HT1080 (cell line): ENCODE measurements around the gene SLC22A12. TPM values are rescaled to one million over a fixed set of nuclear protein-coding genes. Genes with fewer than 3 reads are reported as not detected.
A peak's percentile ranks its signal among the peaks of the same experiment; 100 is the strongest.
"Not testable (repeated sequence)": the region's sequence is repeated elsewhere in the genome, so short reads cannot be mapped to it uniquely, and the experiment has no call there.

ENCODE experiments used
- DNase-seq: peaks from one replicate; pipeline ENCODE4 v3.0.0-alpha.2; 2015; ENCODE audit warnings: low read depth
- polyA plus RNA-seq, 2 experiments: library from polyadenylated mRNA; depleted of rRNA; stranded (reverse); fragments of >200 nt; gene quantifications; 2 replicates each; pipeline ENCODE4 v1.2.3, GENCODE V29; 2015
- total RNA-seq: library from RNA; depleted of rRNA; stranded (reverse); fragments of >200 nt; shearing (Covaris generic); gene quantifications from 2 replicates; pipeline ENCODE4 v1.2.3, GENCODE V29; 2014; rRNA removed

Gene SLC22A12
- not detected in 2 replicates for total RNA-seq
- polyA plus RNA-seq (2015; cell fraction: cytosol; rRNA removed) = not detected in 2 replicates
- polyA plus RNA-seq (2015; cell fraction: nucleus; rRNA removed) = not detected in 2 replicates

DNA sequence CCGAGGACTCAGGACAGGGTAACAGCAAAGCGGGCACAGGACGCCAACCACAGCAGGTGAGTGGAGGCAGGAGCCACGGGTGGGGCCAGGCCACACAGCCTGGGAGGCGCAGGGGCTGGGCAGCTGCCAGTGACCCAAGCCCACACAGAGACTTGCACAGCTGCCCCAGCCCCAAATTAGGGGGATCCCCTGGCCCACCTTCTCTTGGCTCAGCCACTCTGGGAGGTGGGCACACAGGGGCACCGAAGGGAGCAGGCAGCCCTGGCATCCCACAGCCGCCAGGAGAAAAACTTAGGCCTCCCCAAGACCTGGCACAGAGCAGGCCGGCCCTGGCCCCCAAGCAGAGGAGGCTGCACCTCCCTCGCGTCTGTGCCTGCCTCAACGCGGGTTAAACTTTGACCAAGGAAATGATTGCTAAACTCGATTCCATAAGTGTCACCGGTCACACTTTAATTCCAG is at the start of gene SLC22A12:
Gene SLC22A12 (plus strand): TSS at position 458 of the 459 bp plus-strand sequence. CDS start 337 bp downstream, outside the sequence.
- no peak for DNase-seq

DNA sequence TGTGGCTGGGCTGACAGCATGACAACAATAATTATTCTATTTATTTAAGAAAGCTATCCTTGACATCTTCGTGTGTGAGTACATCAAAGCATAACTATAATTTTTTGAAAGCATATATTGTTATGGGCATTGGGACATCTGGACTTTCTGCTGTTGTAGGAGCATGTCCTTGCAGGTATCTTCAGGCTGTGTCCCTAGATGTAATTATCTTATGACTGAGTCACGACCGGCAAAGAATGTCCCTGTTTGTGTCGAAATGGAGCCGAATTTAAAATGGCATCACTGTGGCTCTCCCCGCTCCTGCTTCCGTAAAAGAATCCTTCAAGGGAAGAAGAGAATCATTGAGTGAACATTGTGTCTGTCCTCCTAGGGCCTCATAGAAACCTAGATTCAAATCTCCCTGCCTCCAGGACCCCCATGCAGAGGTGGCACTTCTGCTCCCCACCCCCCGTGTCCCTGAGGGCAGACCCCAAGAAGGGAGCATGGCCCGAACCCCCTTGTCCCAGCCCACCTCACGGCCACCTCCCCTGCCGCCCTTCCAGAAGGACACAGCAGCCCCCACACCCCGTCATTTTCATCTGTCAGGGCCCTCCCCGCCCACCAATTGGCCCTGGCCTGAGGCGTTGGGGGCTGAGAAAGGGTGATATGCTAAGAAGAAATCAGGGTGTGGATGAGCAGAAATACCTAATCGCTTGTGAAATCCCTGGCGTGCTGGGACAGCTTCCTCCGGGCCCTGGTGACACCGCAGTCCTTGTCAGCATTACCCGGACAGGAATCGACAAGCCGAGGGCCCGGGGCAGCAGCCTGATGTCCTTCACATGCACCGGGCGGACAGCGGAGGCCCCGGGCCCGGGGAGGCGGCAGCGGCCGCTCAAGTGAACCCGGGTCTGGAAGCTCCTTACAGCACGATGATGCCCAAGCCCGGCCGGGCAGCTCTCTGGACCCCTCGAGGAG is 48.6 kb upstream of the SLC22A12 start:
- DNase-seq = no peak

- DNase-seq = no peak
These were observed 47.2 kb upstream of the SLC22A12 start for GRCh38 chr11:64543818-64544217.

GRCh38 chr11:64544616-64545296 is 46.3 kb upstream of the SLC22A12 start:
- no peak for DNase-seq

GRCh38 chr11:64545619-64546018 is 45.4 kb upstream of the SLC22A12 start:
- peak; percentile 95 for DNase-seq

- DNase-seq = no peak
These were observed 44.8 kb upstream of the SLC22A12 start for GRCh38 chr11:64546176-64546575.

DNA sequence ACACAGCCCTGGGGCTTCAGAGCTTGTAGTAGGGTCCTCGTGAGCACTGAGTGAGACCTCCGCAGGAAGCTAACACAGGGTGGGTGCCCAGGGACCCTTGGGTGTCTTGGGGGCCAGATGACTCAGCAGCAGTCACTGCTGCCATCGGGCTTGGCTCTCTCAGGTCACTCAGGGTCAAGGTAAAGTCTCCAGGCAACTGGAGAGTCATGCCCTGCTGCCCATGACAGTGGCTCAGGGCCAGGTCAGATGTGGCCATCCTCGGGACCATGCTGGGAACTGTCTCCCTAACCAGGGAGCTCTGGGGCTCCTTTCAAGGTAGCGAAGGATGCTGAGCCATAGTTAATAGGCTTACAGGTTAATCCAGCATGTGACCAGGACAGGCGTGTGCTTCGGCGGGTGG is 44.4 kb upstream of the SLC22A12 start:
- no peak for DNase-seq

- DNase-seq = no peak
These were observed 41.1 kb upstream of the SLC22A12 start for GRCh38 chr11:64549969-64550368.

DNA sequence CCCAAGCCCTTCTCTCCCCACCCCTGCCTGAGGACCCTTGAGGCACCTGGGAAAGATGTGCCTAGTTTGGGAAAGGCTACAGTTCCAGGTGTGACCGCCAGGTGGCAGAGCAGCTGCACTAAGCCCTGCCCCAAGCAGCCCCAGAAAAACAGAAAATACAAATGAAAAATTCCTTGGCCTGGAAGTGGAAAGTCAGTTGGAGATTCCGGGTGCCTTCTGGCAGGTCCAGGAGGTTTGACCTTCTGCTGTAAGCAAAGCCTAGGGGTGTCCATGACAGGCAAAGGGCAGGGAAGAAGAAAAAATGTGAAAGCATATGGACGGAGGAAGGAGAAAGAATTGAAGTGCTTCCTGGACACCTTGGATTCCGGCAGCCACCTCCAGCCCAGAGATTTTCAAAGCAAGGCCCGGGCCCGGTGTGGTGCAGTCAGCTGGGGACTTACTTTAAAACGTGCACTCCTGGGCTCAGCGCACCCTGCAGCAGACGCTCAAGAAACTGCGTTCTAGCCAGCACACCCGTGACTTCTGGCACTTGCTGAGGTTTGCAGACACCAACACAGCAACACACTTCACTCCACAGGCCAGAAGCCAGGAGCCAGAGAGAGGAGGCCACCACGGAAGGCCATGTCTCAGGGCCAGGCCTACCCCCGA is 37.3 kb upstream of the SLC22A12 start:
- DNase-seq = peak; percentile 38

GRCh38 chr11:64556044-64556720 is 34.8 kb upstream of the SLC22A12 start:
- DNase-seq = no peak

GRCh38 chr11:64556721-64557250 is 34.2 kb upstream of the SLC22A12 start:
- no peak for DNase-seq

DNA sequence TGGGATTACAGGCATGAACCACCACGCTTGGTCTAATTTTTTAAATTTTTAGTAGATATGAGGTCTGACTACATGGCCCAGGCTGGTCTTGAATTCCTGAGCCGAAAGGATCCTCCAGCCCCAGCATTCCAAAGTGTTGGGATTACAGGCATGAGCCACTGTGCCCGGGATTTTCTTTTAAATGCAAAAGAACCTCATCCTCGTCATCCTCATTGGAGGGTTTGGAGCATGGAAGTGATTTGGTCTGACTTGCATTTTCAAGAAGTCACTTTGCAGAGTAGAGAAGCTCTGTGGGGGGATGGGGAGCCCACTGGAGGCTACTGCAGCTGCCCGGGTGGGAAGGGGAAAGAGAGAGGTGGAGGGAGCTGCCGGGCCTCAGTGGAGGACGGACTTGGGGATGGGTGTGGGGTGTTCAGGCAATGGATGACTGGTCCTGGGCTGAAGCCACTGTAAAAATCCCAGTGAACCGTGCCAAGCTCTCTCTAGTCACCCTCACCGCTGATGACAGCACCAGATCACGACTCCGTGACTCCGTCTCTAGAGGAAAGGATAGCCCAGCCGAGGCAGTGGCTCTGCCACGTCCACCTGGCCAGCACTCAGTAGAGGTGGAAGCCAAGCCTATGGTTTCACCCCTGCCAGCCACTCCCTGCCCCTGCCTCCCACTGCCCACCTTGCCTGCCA is 32.8 kb upstream of the SLC22A12 start:
- no peak for DNase-seq

DNA sequence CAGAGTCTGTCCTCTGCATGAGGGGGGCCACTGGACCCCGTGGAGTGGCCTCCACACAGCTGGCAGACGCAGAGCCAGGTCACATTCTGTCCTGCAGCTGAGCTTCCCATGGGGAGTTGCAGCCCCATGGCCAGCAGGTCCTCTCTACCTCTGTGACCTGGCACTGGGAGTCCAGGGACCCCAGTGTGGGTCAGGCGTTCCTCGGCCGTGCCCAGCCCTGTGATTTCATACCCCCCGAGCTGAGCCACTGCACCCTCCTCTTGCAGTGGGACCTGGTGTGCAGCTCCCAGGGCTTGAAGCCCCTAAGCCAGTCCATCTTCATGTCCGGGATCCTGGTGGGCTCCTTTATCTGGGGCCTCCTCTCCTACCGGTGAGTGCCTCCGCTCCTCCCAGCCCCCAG is 32.2 kb upstream of the SLC22A12 start:
- no peak for DNase-seq

GRCh38 chr11:64559351-64560138 is 31.5 kb upstream of the SLC22A12 start:
- no peak for DNase-seq

GRCh38 chr11:64560139-64560771 is 30.8 kb upstream of the SLC22A12 start:
- no peak for DNase-seq

GRCh38 chr11:64560941-64561340 is 30.1 kb upstream of the SLC22A12 start:
- no peak for DNase-seq

- DNase-seq = not testable (repeated sequence)
These were observed 29.6 kb upstream of the SLC22A12 start for GRCh38 chr11:64561429-64561828.

- DNase-seq = no peak
These were observed 28.9 kb upstream of the SLC22A12 start for GRCh38 chr11:64561984-64562722.
